ENCODE measurements around the gene SRGN.

SRGN gene

GRCh38 chr10:69051710-69052487 lies 36.0 kb upstream of the SRGN start:
- Histone ChIP-seq H3K27me3 (ENCODE audit: control insufficient read depth, insufficient read depth, low read length) (no peaks in the 10 kb centered on the region), H3K9me3 (ENCODE audit: control insufficient read depth, insufficient read depth, low read length) (no peaks in the 10 kb centered on the region), H3K4me1 (ENCODE audit: control insufficient read depth, insufficient read depth, low read length) (peaks cover 2% of the 10 kb centered on the region), H3K9ac (ENCODE audit: low read depth, low read length) (no peak overlapping the region), H3K36me3 (ENCODE audit: control insufficient read depth, insufficient read depth, low read length) (no peaks in the 10 kb centered on the region), H3K4me3 (ENCODE audit: low read depth, low read length) (no peak overlapping the region)

- no peaks in the 10 kb centered on the region for H3K36me3 ChIP-seq (ENCODE audit: control insufficient read depth, insufficient read depth, low read length)
- no peaks in the 10 kb centered on the region for H3K27me3 ChIP-seq (ENCODE audit: control insufficient read depth, insufficient read depth, low read length)
- H3K9ac ChIP-seq (ENCODE audit: low read depth, low read length): no peak overlapping the region
- H3K9me3 ChIP-seq (ENCODE audit: control insufficient read depth, insufficient read depth, low read length): no peaks in the 10 kb centered on the region
- H3K4me3 ChIP-seq (ENCODE audit: low read depth, low read length): no peak overlapping the region
- peaks cover 2% of the 10 kb centered on the region for H3K4me1 ChIP-seq (ENCODE audit: control insufficient read depth, insufficient read depth, low read length)
Observed at GRCh38 chr10:69052736-69053135, 35.2 kb upstream of the SRGN start.

GRCh38 chr10:69055241-69055640 lies 32.7 kb upstream of the SRGN start:
- H3K27me3 ChIP-seq (ENCODE audit: control insufficient read depth, insufficient read depth, low read length): no peaks in the 10 kb centered on the region
- H3K36me3 ChIP-seq (ENCODE audit: control insufficient read depth, insufficient read depth, low read length): no peaks in the 10 kb centered on the region
- peaks cover 2% of the 10 kb centered on the region for H3K4me1 ChIP-seq (ENCODE audit: control insufficient read depth, insufficient read depth, low read length)
- H3K4me3 ChIP-seq (ENCODE audit: low read depth, low read length): no peak overlapping the region
- no peaks in the 10 kb centered on the region for H3K9me3 ChIP-seq (ENCODE audit: control insufficient read depth, insufficient read depth, low read length)
- no peak overlapping the region for H3K9ac ChIP-seq (ENCODE audit: low read depth, low read length)

GRCh38 chr10:69056129-69056528 lies 31.8 kb upstream of the SRGN start:
- H3K4me1 ChIP-seq (ENCODE audit: control insufficient read depth, insufficient read depth, low read length): peaks cover 2% of the 10 kb centered on the region
- no peak overlapping the region for H3K4me3 ChIP-seq (ENCODE audit: low read depth, low read length)
- no peak overlapping the region for H3K9ac ChIP-seq (ENCODE audit: low read depth, low read length)

GRCh38 chr10:69056536-69057260 lies 31.2 kb upstream of the SRGN start:
- no peak overlapping the region for H3K4me3 ChIP-seq (ENCODE audit: low read depth, low read length)
- no peaks in the 10 kb centered on the region for H3K36me3 ChIP-seq (ENCODE audit: control insufficient read depth, insufficient read depth, low read length)
- H3K4me1 ChIP-seq (ENCODE audit: control insufficient read depth, insufficient read depth, low read length): peaks cover 2% of the 10 kb centered on the region
- no peaks in the 10 kb centered on the region for H3K9me3 ChIP-seq (ENCODE audit: control insufficient read depth, insufficient read depth, low read length)
- no peak overlapping the region for H3K9ac ChIP-seq (ENCODE audit: low read depth, low read length)
- H3K27me3 ChIP-seq (ENCODE audit: control insufficient read depth, insufficient read depth, low read length): no peaks in the 10 kb centered on the region

More at GRCh38 chr10:69056129-69056528, 31.8 kb upstream of the SRGN start:
- H3K9me3 ChIP-seq (ENCODE audit: control insufficient read depth, insufficient read depth, low read length): no peaks in the 10 kb centered on the region
- no peaks in the 10 kb centered on the region for H3K27me3 ChIP-seq (ENCODE audit: control insufficient read depth, insufficient read depth, low read length)
- H3K36me3 ChIP-seq (ENCODE audit: control insufficient read depth, insufficient read depth, low read length): no peaks in the 10 kb centered on the region

GRCh38 chr10:69057261-69057950 lies 30.5 kb upstream of the SRGN start:
- Histone ChIP-seq H3K9ac (ENCODE audit: low read depth, low read length) (no peak overlapping the region), H3K4me1 (ENCODE audit: control insufficient read depth, insufficient read depth, low read length) (peaks cover 2% of the 10 kb centered on the region), H3K9me3 (ENCODE audit: control insufficient read depth, insufficient read depth, low read length) (no peaks in the 10 kb centered on the region), H3K36me3 (ENCODE audit: control insufficient read depth, insufficient read depth, low read length) (no peaks in the 10 kb centered on the region), H3K4me3 (ENCODE audit: low read depth, low read length) (no peak overlapping the region), H3K27me3 (ENCODE audit: control insufficient read depth, insufficient read depth, low read length) (no peaks in the 10 kb centered on the region)

GRCh38 chr10:69057951-69058297 lies 30.0 kb upstream of the SRGN start:
- no peak overlapping the region for H3K9ac ChIP-seq (ENCODE audit: low read depth, low read length)
- peaks cover 2% of the 10 kb centered on the region for H3K4me1 ChIP-seq (ENCODE audit: control insufficient read depth, insufficient read depth, low read length)
- H3K4me3 ChIP-seq (ENCODE audit: low read depth, low read length): no peak overlapping the region
- H3K9me3 ChIP-seq (ENCODE audit: control insufficient read depth, insufficient read depth, low read length): no peaks in the 10 kb centered on the region
- H3K36me3 ChIP-seq (ENCODE audit: control insufficient read depth, insufficient read depth, low read length): no peaks in the 10 kb centered on the region
- H3K27me3 ChIP-seq (ENCODE audit: control insufficient read depth, insufficient read depth, low read length): no peaks in the 10 kb centered on the region

- H3K27me3 ChIP-seq (ENCODE audit: control insufficient read depth, insufficient read depth, low read length): no peaks in the 10 kb centered on the region
- peaks cover 2% of the 10 kb centered on the region for H3K4me1 ChIP-seq (ENCODE audit: control insufficient read depth, insufficient read depth, low read length)
- no peak overlapping the region for H3K4me3 ChIP-seq (ENCODE audit: low read depth, low read length)
- H3K36me3 ChIP-seq (ENCODE audit: control insufficient read depth, insufficient read depth, low read length): no peaks in the 10 kb centered on the region
- H3K9me3 ChIP-seq (ENCODE audit: control insufficient read depth, insufficient read depth, low read length): no peaks in the 10 kb centered on the region
- H3K9ac ChIP-seq (ENCODE audit: low read depth, low read length): no peak overlapping the region
Observed at GRCh38 chr10:69060127-69060798, 27.6 kb upstream of the SRGN start.

GRCh38 chr10:69061305-69062161 lies 26.4 kb upstream of the SRGN start:
- H3K4me3 ChIP-seq (ENCODE audit: low read depth, low read length): no peak overlapping the region
- H3K9me3 ChIP-seq (ENCODE audit: control insufficient read depth, insufficient read depth, low read length): no peaks in the 10 kb centered on the region
- H3K9ac ChIP-seq (ENCODE audit: low read depth, low read length): no peak overlapping the region
- H3K36me3 ChIP-seq (ENCODE audit: control insufficient read depth, insufficient read depth, low read length): no peaks in the 10 kb centered on the region
- peaks cover 2% of the 10 kb centered on the region for H3K4me1 ChIP-seq (ENCODE audit: control insufficient read depth, insufficient read depth, low read length)
- H3K27me3 ChIP-seq (ENCODE audit: control insufficient read depth, insufficient read depth, low read length): no peaks in the 10 kb centered on the region

GRCh38 chr10:69062901-69063300 lies 25.0 kb upstream of the SRGN start:
- Histone ChIP-seq H3K36me3 (ENCODE audit: control insufficient read depth, insufficient read depth, low read length) (no peaks in the 10 kb centered on the region), H3K9ac (ENCODE audit: low read depth, low read length) (no peak overlapping the region), H3K4me3 (ENCODE audit: low read depth, low read length) (no peak overlapping the region), H3K9me3 (ENCODE audit: control insufficient read depth, insufficient read depth, low read length) (no peaks in the 10 kb centered on the region), H3K27me3 (ENCODE audit: control insufficient read depth, insufficient read depth, low read length) (no peaks in the 10 kb centered on the region), H3K4me1 (ENCODE audit: control insufficient read depth, insufficient read depth, low read length) (no peaks in the 10 kb centered on the region)
